ENCODE measurements around the gene TCHHL1. TPM values are rescaled to one million over a fixed set of nuclear protein-coding genes. Genes with fewer than 3 reads are reported as not detected.

Gene TCHHL1
- total RNA-seq, 1 donor from 2014 or later = not detected

DNA sequence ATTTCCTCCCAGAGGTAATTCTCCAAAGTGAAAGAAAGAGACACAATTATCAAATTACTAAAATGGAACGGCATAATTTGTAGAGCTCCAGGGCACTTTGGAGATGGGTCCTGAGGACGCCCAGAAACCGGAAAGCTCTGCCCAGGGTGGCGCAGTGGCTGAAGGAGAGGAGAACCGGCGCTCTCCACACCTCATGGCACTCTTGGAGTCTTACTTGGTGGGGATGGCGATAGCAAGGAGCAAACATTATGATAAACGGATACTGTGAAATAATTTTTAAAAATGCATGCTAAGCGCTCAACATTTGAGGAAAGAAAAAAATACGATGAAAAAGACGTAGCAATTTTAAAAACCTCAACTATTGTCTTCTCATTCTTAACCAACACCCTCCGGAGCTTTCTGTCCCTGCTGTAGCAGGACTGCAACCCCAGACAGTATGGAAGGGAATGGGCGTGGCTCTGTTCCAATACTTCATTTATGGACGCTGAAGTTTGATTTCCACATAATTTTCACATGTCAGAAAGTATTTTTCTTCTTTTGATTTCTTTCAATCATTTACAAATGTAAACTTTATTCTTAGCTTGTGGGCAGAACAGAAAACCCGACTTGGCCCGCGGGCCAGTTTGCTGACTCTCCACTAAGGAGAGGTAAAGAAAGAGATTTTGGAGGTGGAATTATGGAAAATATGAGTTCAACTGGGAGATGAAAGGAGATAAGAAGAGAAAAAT, 53.2 kb downstream of the TCHHL1 start:
- H3K4me1 Mint-ChIP-seq (ENCODE audit: low read depth, unreplicated experiment) = peaks cover 12% of the 10 kb centered on the region
- no peaks in the 10 kb centered on the region for H3K27me3 Mint-ChIP-seq (ENCODE audit: unreplicated experiment)
- TF ChIP-seq CTCF (IDR thresholded peaks at IDR 0.05; ENCODE audit: partially characterized antibody, unreplicated experiment) = no peak
- no peaks in the 10 kb centered on the region for H3K9me3 Mint-ChIP-seq (ENCODE audit: unreplicated experiment)
- DNase-seq = no peak
- peak overlapping the region; percentile 86 for H3K27ac Mint-ChIP-seq (ENCODE audit: unreplicated experiment)
- H3K36me3 Mint-ChIP-seq (ENCODE audit: unreplicated experiment) = no peaks in the 10 kb centered on the region
- peak overlapping the region; percentile 93 for H3K4me3 Mint-ChIP-seq (ENCODE audit: unreplicated experiment)

- H3K36me3 Mint-ChIP-seq (ENCODE audit: unreplicated experiment) = no peaks in the 10 kb centered on the region
- H3K27ac Mint-ChIP-seq (ENCODE audit: unreplicated experiment) = peak overlapping the region; percentile 86
Measured at GRCh38 chr1:152034654-152035538, 54.0 kb downstream of the TCHHL1 start.

GRCh38 chr1:152034324-152034653, 54.6 kb downstream of the TCHHL1 start:
- Mint-ChIP-seq H3K27me3 (ENCODE audit: unreplicated experiment) (no peaks in the 10 kb centered on the region), H3K9me3 (ENCODE audit: unreplicated experiment) (no peaks in the 10 kb centered on the region), H3K27ac (ENCODE audit: unreplicated experiment) (no peak overlapping the region), H3K4me3 (ENCODE audit: unreplicated experiment) (no peak overlapping the region), H3K4me1 (ENCODE audit: low read depth, unreplicated experiment) (peaks cover 12% of the 10 kb centered on the region), H3K36me3 (ENCODE audit: unreplicated experiment) (no peaks in the 10 kb centered on the region)
- DNase-seq = no peak
- no peak for TF ChIP-seq CTCF (IDR thresholded peaks at IDR 0.05; ENCODE audit: partially characterized antibody, unreplicated experiment)

More at GRCh38 chr1:152034654-152035538, 54.0 kb downstream of the TCHHL1 start:
- DNase-seq = peak; percentile 60
- peak; percentile 91 for TF ChIP-seq CTCF (IDR thresholded peaks at IDR 0.05; ENCODE audit: partially characterized antibody, unreplicated experiment)
- H3K4me3 Mint-ChIP-seq (ENCODE audit: unreplicated experiment) = peak overlapping the region; percentile 93
- H3K9me3 Mint-ChIP-seq (ENCODE audit: unreplicated experiment) = no peaks in the 10 kb centered on the region
- H3K4me1 Mint-ChIP-seq (ENCODE audit: low read depth, unreplicated experiment) = peaks cover 12% of the 10 kb centered on the region
- H3K27me3 Mint-ChIP-seq (ENCODE audit: unreplicated experiment) = no peaks in the 10 kb centered on the region

Other genes starting within 250 kb of the TCHHL1 start
- not detected for gene C2CD4D, start 249.2 kb downstream of the TCHHL1 start, total RNA-seq (ENCODE audit: unreplicated experiment)
- gene THEM5, start 235.4 kb downstream of the TCHHL1 start, total RNA-seq (ENCODE audit: unreplicated experiment) = not detected
- gene THEM4, start 179.6 kb downstream of the TCHHL1 start, total RNA-seq (ENCODE audit: unreplicated experiment) = 15.5 TPM
- 245 TPM for gene S100A10, start 95.2 kb downstream of the TCHHL1 start, total RNA-seq (ENCODE audit: unreplicated experiment)
- gene S100A11, start 52.1 kb downstream of the TCHHL1 start, total RNA-seq (ENCODE audit: unreplicated experiment) = 45.1 TPM
- gene TCHH, start 26.4 kb upstream of the TCHHL1 start, total RNA-seq (ENCODE audit: unreplicated experiment) = 0.49 TPM
- gene RPTN, start 70.2 kb upstream of the TCHHL1 start, total RNA-seq (ENCODE audit: unreplicated experiment) = not detected
- not detected for gene HRNR, start 135.1 kb upstream of the TCHHL1 start, total RNA-seq (ENCODE audit: unreplicated experiment)
- not detected for gene FLG, start 236.2 kb upstream of the TCHHL1 start, total RNA-seq (ENCODE audit: unreplicated experiment)

All from glutamatergic neuron (in vitro differentiated cells).